ENCODE measurements around the gene CLASP1. TPM values are rescaled to one million over a fixed set of nuclear protein-coding genes. Genes with fewer than 3 reads are reported as not detected.

CLASP1 gene
- total RNA-seq, 1 donor from 2014 or later = 54.1 TPM

GRCh38 chr2:121492409-121492808, 156.9 kb downstream of the CLASP1 start:
- Histone ChIP-seq H3K36me3 (ENCODE audit: control insufficient read depth, insufficient read depth, low read length) (no peaks in the 10 kb centered on the region), H3K4me3 (ENCODE audit: low read depth, low read length) (no peak overlapping the region), H3K27me3 (ENCODE audit: control insufficient read depth, insufficient read depth, low read length) (no peaks in the 10 kb centered on the region)
- DNase-seq (ENCODE audit: low read depth) = no peak
- TF ChIP-seq CTCF (IDR thresholded peaks at IDR 0.05; ENCODE audit: insufficient read depth, low read length, poor library complexity, severe bottlenecking) = no peak

GRCh38 chr2:121491518-121491917, 157.7 kb downstream of the CLASP1 start:
- no peak for DNase-seq (ENCODE audit: low read depth)
- no peaks in the 10 kb centered on the region for H3K36me3 ChIP-seq (ENCODE audit: control insufficient read depth, insufficient read depth, low read length)
- H3K4me3 ChIP-seq (ENCODE audit: low read depth, low read length) = no peak overlapping the region
- no peaks in the 10 kb centered on the region for H3K27me3 ChIP-seq (ENCODE audit: control insufficient read depth, insufficient read depth, low read length)
- no peak for TF ChIP-seq CTCF (IDR thresholded peaks at IDR 0.05; ENCODE audit: insufficient read depth, low read length, poor library complexity, severe bottlenecking)

- no peak overlapping the region for H3K4me3 ChIP-seq (ENCODE audit: low read depth, low read length)
- DNase-seq (ENCODE audit: low read depth) = no peak
- TF ChIP-seq CTCF (IDR thresholded peaks at IDR 0.05; ENCODE audit: insufficient read depth, low read length, poor library complexity, severe bottlenecking) = no peak
- H3K27me3 ChIP-seq (ENCODE audit: control insufficient read depth, insufficient read depth, low read length) = no peaks in the 10 kb centered on the region
- no peaks in the 10 kb centered on the region for H3K36me3 ChIP-seq (ENCODE audit: control insufficient read depth, insufficient read depth, low read length)
These were observed 158.6 kb downstream of the CLASP1 start for GRCh38 chr2:121490584-121491133.

GRCh38 chr2:121489911-121490583, 159.2 kb downstream of the CLASP1 start:
- Histone ChIP-seq H3K27me3 (ENCODE audit: control insufficient read depth, insufficient read depth, low read length) (no peaks in the 10 kb centered on the region), H3K36me3 (ENCODE audit: control insufficient read depth, insufficient read depth, low read length) (no peaks in the 10 kb centered on the region), H3K4me3 (ENCODE audit: low read depth, low read length) (no peak overlapping the region)
- DNase-seq (ENCODE audit: low read depth) = no peak
- no peak for TF ChIP-seq CTCF (IDR thresholded peaks at IDR 0.05; ENCODE audit: insufficient read depth, low read length, poor library complexity, severe bottlenecking)

- H3K4me3 ChIP-seq (ENCODE audit: low read depth, low read length) = no peak overlapping the region
- no peaks in the 10 kb centered on the region for H3K36me3 ChIP-seq (ENCODE audit: control insufficient read depth, insufficient read depth, low read length)
- no peak for DNase-seq (ENCODE audit: low read depth)
- no peak for TF ChIP-seq CTCF (IDR thresholded peaks at IDR 0.05; ENCODE audit: insufficient read depth, low read length, poor library complexity, severe bottlenecking)
- H3K27me3 ChIP-seq (ENCODE audit: control insufficient read depth, insufficient read depth, low read length) = no peaks in the 10 kb centered on the region
These were observed 160.0 kb downstream of the CLASP1 start for GRCh38 chr2:121489284-121489683.
